GM23338 (cell line): ENCODE results near the gene ATP8A2. TPM values are rescaled to one million over a fixed set of nuclear protein-coding genes. Genes with fewer than 3 reads are reported as not detected.
A peak's percentile ranks its signal among the peaks of the same experiment; 100 is the strongest.

ENCODE experiments used
- ATAC-seq: fragments of 200-7000 bp; cut with Tn5 transposase; 3 replicates; pipeline ENCODE4 v1.9.1; 2020
- DNase-seq: peaks from one replicate; pipeline ENCODE4 v3.0.0-alpha.2; 2015; ENCODE audit warnings: low spot score
- H2AFZ ChIP-seq: fragments of 200-600 bp; sonication (generic); 2 replicates; pipeline ENCODE4 v1.8.0; 2016; ENCODE audit warnings: antibody characterized with exemption, mild to moderate bottlenecking, moderate library complexity
- H3F3A ChIP-seq: fragments of 200-600 bp; sonication (generic); replicated peaks from 2 replicates; pipeline ENCODE4 v1.8.0; 2017; ENCODE audit warnings: antibody characterized with exemption, mixed run types, low read depth
- H3K27ac ChIP-seq: fragments of 200-600 bp; sonication (generic); 2 replicates; pipeline ENCODE4 v1.6.1; 2016; ENCODE audit warnings: low read depth
- H3K27me3 ChIP-seq: fragments of 200-600 bp; sonication (generic); 2 replicates; pipeline ENCODE4 v1.8.0; 2016; ENCODE audit warnings: mild to moderate bottlenecking, mixed run types, moderate library complexity; ENCODE audit not compliant: insufficient read depth
- H3K36me3 ChIP-seq: fragments of 200-600 bp; sonication (generic); 2 replicates; pipeline ENCODE4 v1.8.0; 2016; ENCODE audit warnings: mild to moderate bottlenecking; ENCODE audit not compliant: insufficient read depth
- H3K4me1 ChIP-seq: fragments of 200-600 bp; sonication (generic); 2 replicates; pipeline ENCODE4 v1.8.0; 2016; ENCODE audit warnings: mild to moderate bottlenecking, moderate library complexity; ENCODE audit not compliant: insufficient read depth
- H3K4me2 ChIP-seq: fragments of 200-600 bp; sonication (generic); 2 replicates; pipeline ENCODE4 v1.7.1; 2017; ENCODE audit warnings: mixed run types
- H3K4me3 ChIP-seq: fragments of 200-600 bp; sonication (generic); 2 replicates; pipeline ENCODE4 v1.6.1; 2016; ENCODE audit warnings: mixed run types
- H3K79me2 ChIP-seq: fragments of 200-600 bp; sonication (generic); replicated peaks from 2 replicates; pipeline ENCODE4 v1.8.0; 2017; ENCODE audit warnings: mild to moderate bottlenecking; ENCODE audit not compliant: insufficient read depth
- H3K9me2 ChIP-seq: fragments of 200-600 bp; sonication (generic); 2 replicates; pipeline ENCODE4 v1.8.0; 2017; ENCODE audit not compliant: insufficient read depth
- H4K20me1 ChIP-seq: fragments of 200-600 bp; sonication (generic); replicated peaks from 2 replicates; pipeline ENCODE4 v1.8.0; 2017; ENCODE audit warnings: mild to moderate bottlenecking; ENCODE audit not compliant: insufficient read depth
- H3K27ac Mint-ChIP-seq: 2 replicates; pipeline ENCODE4 v1.8.0; 2020; ENCODE audit warnings: inconsistent platforms, mild to moderate bottlenecking, moderate library complexity, mixed read lengths
- H3K27me3 Mint-ChIP-seq: 3 replicates; pipeline ENCODE4 v1.8.0; 2022; ENCODE audit warnings: low read depth, mild to moderate bottlenecking, moderate library complexity, mixed read lengths, inconsistent platforms; ENCODE audit not compliant: insufficient read depth, poor library complexity
- H3K36me3 Mint-ChIP-seq: 3 replicates; pipeline ENCODE4 v1.8.0; 2021; ENCODE audit warnings: low read depth, mild to moderate bottlenecking, inconsistent platforms, moderate library complexity, mixed read lengths
- H3K4me1 Mint-ChIP-seq: 3 replicates; pipeline ENCODE4 v1.8.0; 2020; ENCODE audit warnings: mild to moderate bottlenecking, inconsistent platforms, mixed read lengths
- H3K4me3 Mint-ChIP-seq: 3 replicates; pipeline ENCODE4 v1.8.0; 2021; ENCODE audit warnings: moderate library complexity, mild to moderate bottlenecking, inconsistent platforms, mixed read lengths
- H3K9me3 Mint-ChIP-seq: 3 replicates; pipeline ENCODE4 v1.8.0; 2020; ENCODE audit warnings: moderate library complexity, mild to moderate bottlenecking, inconsistent platforms, mixed read lengths
- CTCF ChIP-seq, 2 experiments: fragments of 200-600 bp in 1 of 2; sonication (generic) in 1 of 2; conservative IDR thresholded peaks; 2 replicates each; pipeline versions ENCODE4 v1.5.1 to v1.6.1; 2016 to 2017; ENCODE audit warnings: antibody characterized with exemption in 2 of 2, low read depth in 2 of 2, mild to moderate bottlenecking in 2 of 2, moderate library complexity in 1 of 2
- ETS1 ChIP-seq: IDR thresholded peaks from 2 replicates; pipeline ENCODE4 v1.6.1; 2016; ENCODE audit warnings: antibody characterized with exemption
- EZH2 ChIP-seq: fragments of 200-600 bp; sonication (generic); IDR thresholded peaks from one replicate; pipeline ENCODE4 v1.8.0; 2017; ENCODE audit warnings: antibody characterized with exemption, mild to moderate bottlenecking, low read depth; ENCODE audit not compliant: unreplicated experiment
- EZH2phosphoT487 ChIP-seq: fragments of 200-600 bp; sonication (generic); IDR thresholded peaks from one replicate; pipeline ENCODE4 v1.8.1; 2018; ENCODE audit warnings: antibody characterized with exemption; ENCODE audit not compliant: unreplicated experiment
- JUNB ChIP-seq: IDR thresholded peaks from one replicate; pipeline ENCODE4 v1.6.1; 2016; ENCODE audit warnings: antibody characterized with exemption; ENCODE audit not compliant: unreplicated experiment
- NANOG ChIP-seq: IDR thresholded peaks from 2 replicates; pipeline ENCODE4 v1.6.1; 2016; ENCODE audit warnings: antibody characterized with exemption, borderline replicate concordance
- POLR2AphosphoS5 ChIP-seq: IDR thresholded peaks from 2 replicates; pipeline ENCODE4 v1.6.1; 2016; ENCODE audit warnings: antibody characterized with exemption, low read depth
- STAT1 ChIP-seq: IDR thresholded peaks from one replicate; pipeline ENCODE4 v1.6.1; 2016; ENCODE audit warnings: antibody characterized with exemption; ENCODE audit not compliant: unreplicated experiment
- ZNF114 ChIP-seq: fragments of 250-450 bp; sonication (Bioruptor Pico); IDR thresholded peaks from 2 replicates; pipeline ENCODE4 v1.5.0; 2020; ENCODE audit warnings: mild to moderate bottlenecking, moderate library complexity
- ZNF331 ChIP-seq: fragments of 250-450 bp; sonication (Bioruptor Pico); IDR thresholded peaks from 2 replicates; pipeline ENCODE4 v1.5.0; 2020; ENCODE audit warnings: low read depth, mild to moderate bottlenecking, moderate library complexity
- ZNF462 ChIP-seq: fragments of 250-450 bp; sonication (Bioruptor Pico); IDR thresholded peaks from 2 replicates; pipeline ENCODE4 v1.5.0; 2020; ENCODE audit warnings: mild to moderate bottlenecking, moderate library complexity
- long read RNA-seq: library from polyadenylated mRNA; unstranded; transcript quantifications from one replicate; pipeline ENCODE4 v2.0.0, GENCODE V29; 2020; ENCODE audit not compliant: unreplicated experiment
- polyA plus RNA-seq: library from polyadenylated mRNA; unstranded; fragments of >200 nt; fragmentation: Nextera tagmentation; extraction: Ambion mirVana; gene quantifications from 2 replicates; pipeline ENCODE4 v1.2.1, GENCODE V29; 2016
- total RNA-seq: library from RNA; depleted of rRNA; stranded (reverse); fragments of >200 nt; shearing (Covaris generic); gene quantifications from 2 replicates; pipeline ENCODE4 v1.2.3, GENCODE V29; 2014; rRNA removed

ATP8A2 gene
- total RNA-seq, result 8.8 and 9.0 TPM in 2 replicates
- polyA plus RNA-seq, result 5.7 and 6.3 TPM in 2 replicates
- long read RNA-seq, partial matches to known transcripts, result 0 of 3 reads
- long read RNA-seq, other reads (novel, unspliced or antisense), result 3 of 3 reads

- Histone ChIP-seq H3F3A (no peaks in the 10 kb centered on the region; the same call in 1 of the 2 replicates), H4K20me1 (no peaks in the 10 kb centered on the region), H3K27ac (no peak within 1 kb of the TSS), H3K27me3 (peaks cover 47% of the 10 kb centered on the region), H3K36me3 (no peaks in the 10 kb centered on the region), H3K4me1 (peaks cover 12% of the 10 kb centered on the region), H3K9me2 (no peaks in the 10 kb centered on the region), H3K79me2 (no peaks in the 10 kb centered on the region), H3K4me2 (peak within 1 kb of the TSS; percentile 84), H2AFZ (peak within 1 kb of the TSS; percentile 94), H3K4me3 (peak within 1 kb of the TSS; percentile 77)
- DNase-seq, result peak; percentile 58
- Mint-ChIP-seq H3K36me3 (no peaks in the 10 kb centered on the region; the same call in 2 of the 3 replicates), H3K9me3 (no peaks in the 10 kb centered on the region; the same call in 2 of the 3 replicates), H3K4me1 (peaks cover 30% of the 10 kb centered on the region), H3K27ac (no peak within 1 kb of the TSS), H3K4me3 (peak within 1 kb of the TSS; percentile 84), H3K27me3 (peaks cover 35% of the 10 kb centered on the region)
- no peak for TF ChIP-seq POLR2AphosphoS5
- no peak for TF ChIP-seq CTCF (conservative IDR thresholded peaks at IDR 0.05; ENCODE audit: low read depth in 2 of 2)
- no peak for TF ChIP-seq EZH2phosphoT487
- no peak for TF ChIP-seq ZNF462 (CRISPR knock-in tag)
- TF ChIP-seq ETS1, result no peak
- TF ChIP-seq ZNF331 (CRISPR knock-in tag), result no peak
- TF ChIP-seq STAT1, result no peak
- no peak for TF ChIP-seq ZNF114 (CRISPR knock-in tag)
- no peak for TF ChIP-seq EZH2
- no peak for TF ChIP-seq NANOG
- no peak for TF ChIP-seq JUNB
- peak; percentile 69 for ATAC-seq
Measured at GRCh38 chr13:25371875-25372283, at the start of gene ATP8A2. Gene ATP8A2 (plus strand): TSS chr13:25371974. CDS start chr13:25372213, 239 bp downstream.
